Neural cell (in vitro differentiated cells): Measurements from ENCODE around the gene CDH4. TPM values are rescaled to one million over a fixed set of nuclear protein-coding genes. Genes with fewer than 3 reads are reported as not detected.

ENCODE experiments used
- H2AFZ ChIP-seq: fragments of 200-600, 300-800 bp; sonication (generic), shearing (Covaris generic); 2 replicates; pipeline ENCODE4 v1.6.0; 2014; ENCODE audit warnings: low read depth, mild to moderate bottlenecking, antibody characterized with exemption, low read length, moderate library complexity
- H3F3A ChIP-seq: fragments of 200-600 bp; shearing (Covaris generic); 2 replicates; pipeline ENCODE4 v1.6.1; 2016; ENCODE audit warnings: mild to moderate bottlenecking, moderate library complexity, mixed read lengths, antibody characterized with exemption, low read length; ENCODE audit not compliant: insufficient read depth, poor library complexity, severe bottlenecking
- H3K27ac ChIP-seq: fragments of 200-600, 300-800 bp; sonication (generic), shearing (Covaris generic); 2 replicates; pipeline ENCODE4 v1.5.1; 2014; ENCODE audit warnings: mild to moderate bottlenecking, low read length, moderate library complexity
- H3K27me3 ChIP-seq: fragments of 300-800, 200-600 bp; sonication (generic), shearing (Covaris generic); 2 replicates; pipeline ENCODE4 v1.6.0; 2014; ENCODE audit warnings: mild to moderate bottlenecking, low read depth, low read length, moderate library complexity; ENCODE audit not compliant: insufficient read depth
- H3K36me3 ChIP-seq: fragments of 300-800, 200-600 bp; sonication (generic), shearing (Covaris generic); 2 replicates; pipeline ENCODE4 v1.5.1; 2014; ENCODE audit warnings: mild to moderate bottlenecking, antibody characterized with exemption, low read length, moderate library complexity; ENCODE audit not compliant: insufficient read depth
- H3K4me2 ChIP-seq: fragments of 300-800, 200-600 bp; sonication (generic), shearing (Covaris generic); 2 replicates; pipeline ENCODE4 v1.6.0; 2014; ENCODE audit warnings: mild to moderate bottlenecking, low read length
- H3K4me3 ChIP-seq: fragments of 300-800, 200-600 bp; sonication (generic), shearing (Covaris generic); 2 replicates; pipeline ENCODE4 v1.5.1; 2014; ENCODE audit warnings: mild to moderate bottlenecking, low read length, moderate library complexity
- H3K79me2 ChIP-seq: fragments of 200-600 bp; shearing (Covaris generic); replicated peaks from 2 replicates; pipeline ENCODE4 v1.6.0; 2014; ENCODE audit warnings: mild to moderate bottlenecking, low read length, moderate library complexity; ENCODE audit not compliant: insufficient read depth
- H3K9ac ChIP-seq: fragments of 300-800, 200-600 bp; sonication (generic), shearing (Covaris generic); 2 replicates; pipeline ENCODE4 v1.6.1; 2016; ENCODE audit warnings: mild to moderate bottlenecking, low read length, mixed read lengths
- H3K9me2 ChIP-seq: fragments of 200-600 bp; shearing (Covaris generic); 2 replicates; pipeline ENCODE4 v1.6.1; 2016; ENCODE audit warnings: mild to moderate bottlenecking, low read length, mixed read lengths; ENCODE audit not compliant: insufficient read depth
- H3K9me3 ChIP-seq: fragments of 200-600, 300-800 bp; sonication (generic), shearing (Covaris generic); 2 replicates; pipeline ENCODE4 v1.6.1; 2016; ENCODE audit warnings: mild to moderate bottlenecking, mixed run types, low read length, moderate library complexity, mixed read lengths
- H4K20me1 ChIP-seq: fragments of 200-600 bp; shearing (Covaris generic); 2 replicates; pipeline ENCODE4 v1.6.1; 2016; ENCODE audit warnings: mild to moderate bottlenecking, mixed run types; ENCODE audit not compliant: insufficient read depth
- CTCF ChIP-seq: fragments of 450-650 bp; IDR thresholded peaks from 2 replicates; pipeline ENCODE4 v1.5.1; 2014; ENCODE audit warnings: antibody characterized with exemption, mild to moderate bottlenecking, moderate library complexity; ENCODE audit not compliant: poor library complexity, severe bottlenecking
- EP300 ChIP-seq: fragments of 450-650 bp; conservative IDR thresholded peaks from 2 replicates; pipeline ENCODE4 v1.6.1; 2014; ENCODE audit warnings: antibody characterized with exemption, mild to moderate bottlenecking, moderate library complexity; ENCODE audit not compliant: poor library complexity, severe bottlenecking
- EZH2 ChIP-seq: fragments of 200-600, 300-800 bp; shearing (Covaris generic), sonication (generic); IDR thresholded peaks from 2 replicates; pipeline ENCODE4 v1.6.1; 2014; ENCODE audit warnings: antibody characterized with exemption, low read length, borderline replicate concordance, mild to moderate bottlenecking; ENCODE audit not compliant: insufficient read depth, poor library complexity, severe bottlenecking
- MXI1 ChIP-seq: fragments of 450-650 bp; conservative IDR thresholded peaks from 2 replicates; pipeline ENCODE4 v1.6.1; 2014; ENCODE audit warnings: antibody characterized with exemption, mild to moderate bottlenecking; ENCODE audit not compliant: poor library complexity, severe bottlenecking
- POLR2AphosphoS5 ChIP-seq: IDR thresholded peaks from 2 replicates; pipeline ENCODE4 v1.6.1; 2012
- RAD21 ChIP-seq: fragments of 450-650 bp; conservative IDR thresholded peaks from 2 replicates; pipeline ENCODE4 v1.6.1; 2014; ENCODE audit warnings: antibody characterized with exemption, mild to moderate bottlenecking, moderate library complexity
- REST ChIP-seq: IDR thresholded peaks from 2 replicates; pipeline ENCODE4 v1.6.1; 2012; ENCODE audit warnings: borderline replicate concordance
- SMC3 ChIP-seq: fragments of 450-650 bp; conservative IDR thresholded peaks from 2 replicates; pipeline ENCODE4 v1.6.1; 2014; ENCODE audit warnings: antibody characterized with exemption, mild to moderate bottlenecking, moderate library complexity; ENCODE audit not compliant: poor library complexity
- TAF1 ChIP-seq: IDR thresholded peaks from 2 replicates; pipeline ENCODE4 v1.6.1; 2012; ENCODE audit warnings: low read depth
- polyA plus RNA-seq: library from polyadenylated mRNA; depleted of rRNA; stranded (reverse); fragments of >200 nt; gene quantifications from 2 replicates; pipeline ENCODE4 v1.2.3, GENCODE V29; 2014

The CDH4 gene
- polyA plus RNA-seq, 1 donor from 2014 or later, result 24.6 TPM

GRCh38 chr20:61210862-61211261 lies 41.2 kb upstream of the CDH4 start:
- H3F3A ChIP-seq, result no peaks in the 10 kb centered on the region
- H3K9me2 ChIP-seq, result no peaks in the 10 kb centered on the region
- no peak overlapping the region for H2AFZ ChIP-seq
- no peak overlapping the region for H3K27ac ChIP-seq
- H3K9me3 ChIP-seq, result no peaks in the 10 kb centered on the region
- no peak overlapping the region for H3K4me2 ChIP-seq
- no peaks in the 10 kb centered on the region for H4K20me1 ChIP-seq
- no peaks in the 10 kb centered on the region for H3K27me3 ChIP-seq
- no peak overlapping the region for H3K9ac ChIP-seq
- H3K79me2 ChIP-seq, result no peaks in the 10 kb centered on the region
- H3K36me3 ChIP-seq, result no peaks in the 10 kb centered on the region
- TF ChIP-seq POLR2AphosphoS5 (no peak), TAF1 (no peak), REST (no peak), EZH2 (no peak), EP300 (no peak), MXI1 (no peak), SMC3 (no peak)
- H3K4me3 ChIP-seq, result no peak overlapping the region

- Histone ChIP-seq H3K4me2 (no peak overlapping the region), H2AFZ (no peak overlapping the region), H3K27me3 (no peaks in the 10 kb centered on the region), H3K4me3 (no peak overlapping the region), H3K27ac (no peak overlapping the region), H3K9me2 (no peaks in the 10 kb centered on the region), H3K9ac (no peak overlapping the region), H3K9me3 (no peaks in the 10 kb centered on the region), H3K36me3 (no peaks in the 10 kb centered on the region), H4K20me1 (no peaks in the 10 kb centered on the region), H3F3A (no peaks in the 10 kb centered on the region), H3K79me2 (no peaks in the 10 kb centered on the region)
- no peak for TF ChIP-seq REST
- TF ChIP-seq TAF1, result no peak
- no peak for TF ChIP-seq RAD21
- TF ChIP-seq CTCF, result no peak
- TF ChIP-seq MXI1, result no peak
- no peak for TF ChIP-seq EP300
- no peak for TF ChIP-seq EZH2
- TF ChIP-seq SMC3, result no peak
- TF ChIP-seq POLR2AphosphoS5, result no peak
These were observed 34.2 kb upstream of the CDH4 start for GRCh38 chr20:61217848-61218247.
